DMS79 (cell line): ENCODE measurements around the gene GLI3.
A peak's percentile ranks its signal among the peaks of the same experiment; 100 is the strongest.

ENCODE experiments used
- DNase-seq: peaks from one replicate; lab custom pipeline; 2025; lab: John Stamatoyannopoulos, UW

Gene GLI3

GRCh38 chr7:41971640-41972187 is 265.3 kb downstream of the GLI3 start:
- no peak for DNase-seq

DNA sequence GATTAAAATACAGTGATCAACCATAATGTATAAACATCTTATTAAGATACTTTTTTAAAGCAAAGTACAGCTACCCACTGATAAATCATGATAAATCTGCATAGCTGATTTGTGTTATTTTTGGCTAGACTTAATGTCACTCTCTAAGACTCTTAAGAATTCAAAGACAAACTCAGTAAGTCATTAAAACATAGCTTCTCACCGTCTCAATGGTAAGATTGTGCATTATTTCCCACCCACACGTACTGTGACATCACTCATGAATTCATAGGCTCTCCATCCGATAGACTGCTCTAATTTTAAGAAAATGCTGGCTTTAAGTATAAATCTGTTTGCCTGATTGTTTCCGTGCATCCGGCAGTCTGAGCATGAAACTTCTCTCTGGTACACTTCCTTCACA is 266.1 kb downstream of the GLI3 start:
- DNase-seq = no peak

DNA sequence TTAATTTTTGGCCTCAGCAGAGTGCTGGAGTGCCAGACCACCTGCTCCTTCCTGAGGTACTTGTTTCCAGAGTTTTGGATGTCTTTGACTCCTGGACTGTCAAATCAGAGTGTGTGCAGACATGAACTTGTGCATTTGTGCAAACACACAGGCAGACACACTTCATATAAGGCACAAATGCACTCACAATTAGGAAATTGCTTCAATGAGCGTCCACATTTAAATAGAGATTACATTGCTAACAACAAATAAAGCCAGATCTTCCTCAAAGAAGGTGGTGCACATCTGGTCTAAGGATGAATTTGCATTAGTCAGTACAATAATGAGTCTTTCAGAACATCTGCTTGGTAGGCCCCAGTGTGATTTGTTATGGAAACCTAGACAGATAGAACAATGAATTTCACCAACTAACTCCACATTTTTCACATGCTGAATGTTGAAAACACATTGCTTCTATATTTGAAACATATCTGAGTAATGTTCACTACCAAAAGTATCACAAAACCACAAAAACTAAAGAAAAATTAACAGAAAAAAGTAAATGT is 267.4 kb downstream of the GLI3 start:
- DNase-seq = no peak

DNA sequence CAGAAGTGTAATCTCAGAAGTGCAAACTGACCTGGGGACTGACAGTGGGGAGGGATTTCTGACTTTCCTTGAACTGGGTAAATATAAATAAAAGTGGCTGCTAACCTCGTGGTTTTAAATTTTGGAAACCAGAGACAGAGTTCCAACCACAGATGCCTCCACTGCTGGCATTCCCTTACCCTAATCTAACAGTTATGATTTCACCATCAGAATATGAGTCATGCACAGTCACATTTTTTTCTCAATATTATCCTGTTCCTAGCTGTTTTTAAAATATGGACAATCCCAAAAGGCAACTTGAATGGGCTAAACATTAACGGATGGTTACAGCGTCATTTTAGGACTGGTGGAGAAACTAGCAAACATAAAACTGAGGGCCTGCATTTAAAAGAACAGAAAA is 269.9 kb downstream of the GLI3 start:
- DNase-seq = no peak

GRCh38 chr7:41965951-41966505 is 271.0 kb downstream of the GLI3 start:
- DNase-seq = no peak

- no peak for DNase-seq
These were observed 271.9 kb downstream of the GLI3 start for GRCh38 chr7:41964849-41965745.

DNA sequence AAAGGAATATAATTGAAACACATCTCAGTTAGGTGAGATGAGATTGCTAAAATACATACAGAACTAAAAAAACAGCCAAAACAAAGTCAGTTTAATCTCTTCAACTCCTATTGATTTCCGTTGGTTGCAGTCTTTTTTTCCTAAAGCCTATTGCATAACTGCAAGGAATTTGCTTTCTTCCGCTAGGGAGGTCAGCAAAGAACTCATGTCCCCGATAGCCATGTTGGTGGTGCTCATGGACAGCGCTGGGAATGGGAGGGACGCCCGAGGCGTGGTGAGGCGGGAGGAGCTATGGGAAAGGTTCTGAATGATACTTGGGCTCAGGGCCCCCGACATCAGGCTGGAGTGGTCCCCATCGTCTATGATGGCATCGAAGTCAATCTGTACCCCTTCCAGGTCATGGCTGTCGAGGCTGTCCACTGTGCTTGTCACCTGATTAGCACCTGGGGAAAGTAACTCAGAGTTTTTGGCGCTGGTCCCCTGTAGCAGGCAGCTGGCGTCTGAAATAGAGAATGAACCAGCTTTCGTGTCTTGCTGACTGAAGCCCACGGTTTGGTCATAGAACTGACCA is 272.7 kb downstream of the GLI3 start:
- no peak for DNase-seq

GRCh38 chr7:41956705-41957104 is 280.3 kb downstream of the GLI3 start:
- DNase-seq = no peak

DNA sequence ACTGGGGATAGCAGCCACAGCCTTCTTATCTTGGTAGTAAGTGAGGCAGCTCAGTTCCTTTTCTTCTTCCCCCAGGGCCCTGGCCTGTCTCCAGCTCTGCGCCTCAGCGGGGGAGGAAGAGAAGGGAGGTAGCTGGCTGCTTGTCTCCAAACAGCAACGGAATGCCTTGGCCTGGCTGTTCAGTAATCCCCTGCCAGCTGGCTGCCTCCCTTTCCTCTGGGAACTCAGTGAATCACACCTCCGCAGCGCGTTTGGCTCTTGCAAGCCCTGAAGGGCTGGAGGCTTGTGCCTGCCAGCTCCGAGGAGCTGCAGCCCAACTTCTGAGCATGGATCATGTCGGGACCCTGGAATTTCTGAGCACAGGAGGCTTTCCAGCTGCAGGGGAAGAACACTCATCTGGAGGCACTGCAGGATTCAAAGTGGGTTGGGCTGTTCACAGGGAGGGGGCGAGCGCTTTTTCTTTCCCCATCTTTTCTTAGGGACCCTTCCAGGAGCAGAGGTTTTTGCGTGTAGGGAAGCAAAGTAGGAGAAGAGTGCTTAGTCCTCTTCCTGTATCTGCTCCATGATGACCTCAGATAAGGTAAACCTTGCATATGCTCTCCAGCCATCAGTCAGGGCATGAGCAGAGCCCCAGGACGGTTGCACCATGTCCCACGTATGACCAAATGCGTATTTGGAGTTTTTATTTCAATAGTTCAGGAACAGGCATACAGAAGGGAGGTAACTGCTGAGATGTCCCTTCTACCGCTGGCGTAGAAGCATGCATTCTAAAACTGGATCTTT is 280.9 kb downstream of the GLI3 start:
- no peak for DNase-seq

GRCh38 chr7:41955451-41955850 is 281.6 kb downstream of the GLI3 start:
- DNase-seq = no peak

GRCh38 chr7:41954976-41955375 is 282.0 kb downstream of the GLI3 start:
- DNase-seq = no peak

DNA sequence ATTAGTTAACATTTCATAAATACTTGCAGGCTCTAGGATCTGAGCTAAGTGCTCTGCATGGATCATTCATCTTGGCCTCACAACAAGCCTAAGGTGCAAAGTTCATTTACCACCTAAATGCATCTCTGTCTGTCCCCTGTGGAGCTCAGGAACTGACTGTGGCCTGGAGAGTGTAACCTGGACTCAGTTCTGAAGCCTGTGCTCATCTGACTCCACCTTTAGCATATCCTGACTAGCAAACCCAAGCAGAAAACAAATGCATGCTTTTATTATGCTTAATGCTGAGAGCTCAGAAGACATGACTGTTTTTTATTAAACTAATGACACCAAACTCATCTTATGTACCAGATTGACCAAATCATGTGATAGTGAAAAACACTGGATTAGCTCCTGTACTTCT is 288.5 kb downstream of the GLI3 start:
- no peak for DNase-seq

GRCh38 chr7:41943094-41943577 is 293.9 kb downstream of the GLI3 start:
- DNase-seq = peak; percentile 15

GRCh38 chr7:41942468-41943093 is 294.4 kb downstream of the GLI3 start:
- DNase-seq = no peak

DNA sequence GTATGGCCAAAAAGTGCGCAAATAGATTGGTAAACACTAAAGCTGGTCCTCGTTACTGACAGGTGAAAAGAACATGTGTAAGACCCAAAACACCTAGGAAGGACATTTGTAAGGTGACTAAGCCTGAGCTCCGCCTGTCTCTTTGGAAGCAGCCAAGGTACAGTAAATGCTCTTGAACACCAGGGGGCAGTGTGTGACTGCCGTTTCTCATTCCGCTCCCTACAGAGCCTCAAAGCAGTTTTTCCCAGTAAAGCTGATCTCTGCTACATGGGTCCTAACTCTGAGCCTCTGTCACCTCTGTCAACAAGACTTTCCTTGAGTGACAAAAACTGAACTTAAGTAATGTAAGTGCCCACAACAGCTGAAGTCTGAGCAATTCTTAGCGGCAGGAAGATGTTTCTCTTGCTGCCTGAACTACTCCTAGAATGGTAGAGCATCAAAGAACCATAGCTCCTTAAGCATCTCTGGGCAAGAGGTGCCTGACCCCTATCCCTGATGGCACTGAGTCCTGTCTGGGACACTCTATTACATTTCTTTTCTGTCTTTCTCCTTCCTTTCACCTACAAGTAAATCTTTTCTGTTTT is 296.2 kb downstream of the GLI3 start:
- peak; percentile 28 for DNase-seq

DNA sequence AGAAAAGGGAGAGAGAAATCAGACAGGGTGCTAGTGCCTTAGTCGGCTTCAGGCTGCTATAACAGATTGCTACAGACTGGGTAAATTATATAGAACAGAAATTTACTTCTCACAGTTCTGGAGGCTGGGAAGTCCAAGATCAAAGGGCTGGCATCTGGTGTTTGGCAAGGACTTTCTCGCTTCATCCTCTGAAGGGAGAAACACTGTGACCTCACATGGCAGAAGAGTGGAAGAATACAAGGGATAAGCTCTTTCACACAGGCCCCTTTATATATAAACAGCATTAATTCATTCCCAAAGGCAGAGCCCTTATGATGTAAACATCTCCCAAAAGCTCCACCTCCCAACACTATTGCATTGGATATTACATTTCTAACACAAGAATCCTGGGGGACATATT is 298.6 kb downstream of the GLI3 start:
- DNase-seq = no peak

- no peak for DNase-seq
These were observed 303.6 kb downstream of the GLI3 start for GRCh38 chr7:41933427-41933826.

GRCh38 chr7:41931263-41931646 is 305.8 kb downstream of the GLI3 start:
- DNase-seq = no peak

- DNase-seq = no peak
These were observed 306.3 kb downstream of the GLI3 start for GRCh38 chr7:41930538-41931262.

DNA sequence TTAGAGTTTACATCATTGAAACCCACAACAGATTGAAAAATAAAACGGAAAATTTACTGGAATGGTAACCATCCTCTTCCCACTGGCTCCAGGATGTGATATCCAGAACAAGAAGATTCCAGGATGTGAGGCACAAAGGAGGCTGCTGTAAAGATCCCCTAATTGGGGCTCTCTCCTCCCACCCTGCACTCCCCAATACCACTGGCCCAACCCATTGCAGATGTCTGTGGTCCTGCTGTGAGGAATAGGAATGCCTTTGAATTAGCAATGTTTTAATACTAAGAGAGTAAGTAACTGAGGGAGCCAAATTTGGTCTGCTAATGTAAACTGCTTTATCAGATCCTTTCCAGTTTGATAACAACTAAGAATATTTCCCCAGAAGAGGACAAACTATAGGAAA is 308.2 kb downstream of the GLI3 start:
- DNase-seq = no peak
